NCI-H1930 (cell line): Measurements from ENCODE around the gene SLC2A2.
A peak's percentile ranks its signal among the peaks of the same experiment; 100 is the strongest.

Experiments used
- DNase-seq, 2 experiments: peaks; one replicate each; lab custom pipeline; 2025; lab: John Stamatoyannopoulos, UW

The SLC2A2 gene

DNA sequence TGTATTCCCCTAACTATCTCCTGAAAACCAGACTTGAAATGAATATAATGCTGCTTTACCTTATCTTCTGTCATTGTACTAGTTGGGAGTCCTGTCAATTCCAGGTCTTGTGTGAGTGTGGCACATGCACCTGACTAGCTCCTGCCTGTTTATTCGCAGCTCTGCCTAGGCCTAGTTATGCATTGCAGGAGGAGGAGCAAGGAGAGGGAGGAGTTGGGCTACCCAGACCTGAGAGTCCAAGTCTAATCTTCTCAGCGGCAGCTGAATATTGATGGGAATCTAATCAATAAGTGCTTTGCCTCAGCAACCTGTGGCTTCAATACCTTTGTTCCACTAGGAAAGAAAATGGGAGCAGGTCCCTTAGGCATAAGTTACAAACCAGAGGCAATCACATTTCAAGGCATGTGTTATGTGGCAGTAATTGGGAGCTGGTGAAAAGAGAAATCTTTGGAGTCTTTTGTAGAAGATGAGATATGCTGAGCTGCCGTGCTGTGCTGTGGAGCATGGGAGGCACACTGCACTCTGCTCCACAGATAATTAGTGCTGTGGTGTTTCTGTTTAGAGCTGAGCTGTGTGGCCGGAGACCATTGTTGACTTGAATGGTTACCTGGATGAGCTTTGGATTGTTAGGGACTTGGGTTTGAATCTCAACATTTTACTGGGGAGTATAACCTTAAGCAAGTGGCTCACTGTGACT lies at the start of gene SLC2A2:
SLC2A2 (minus strand) TSS at position 124 of the 697 bp plus-strand sequence; CDS start at position 74, 50 bp downstream.
- DNase-seq, result no peak

DNA sequence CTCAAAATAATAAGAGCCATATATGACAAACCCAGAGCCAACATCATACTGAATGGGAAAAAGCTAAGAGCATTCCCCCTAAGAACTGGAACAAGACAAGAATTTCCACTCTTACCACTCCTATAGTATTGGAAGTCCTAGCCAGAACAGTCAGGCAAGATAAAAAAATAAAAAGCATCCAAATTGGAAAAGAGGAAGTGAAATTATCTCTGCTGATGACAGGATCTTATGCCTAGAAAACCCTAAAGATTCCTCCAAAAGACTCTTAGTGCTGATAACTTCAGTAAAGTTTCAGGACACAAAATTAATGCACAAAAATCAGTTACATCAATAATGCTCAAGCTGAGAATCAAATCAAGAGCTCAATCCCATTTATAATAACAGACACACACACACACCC lies 45.9 kb upstream of the SLC2A2 start:
- no peak for DNase-seq

DNA sequence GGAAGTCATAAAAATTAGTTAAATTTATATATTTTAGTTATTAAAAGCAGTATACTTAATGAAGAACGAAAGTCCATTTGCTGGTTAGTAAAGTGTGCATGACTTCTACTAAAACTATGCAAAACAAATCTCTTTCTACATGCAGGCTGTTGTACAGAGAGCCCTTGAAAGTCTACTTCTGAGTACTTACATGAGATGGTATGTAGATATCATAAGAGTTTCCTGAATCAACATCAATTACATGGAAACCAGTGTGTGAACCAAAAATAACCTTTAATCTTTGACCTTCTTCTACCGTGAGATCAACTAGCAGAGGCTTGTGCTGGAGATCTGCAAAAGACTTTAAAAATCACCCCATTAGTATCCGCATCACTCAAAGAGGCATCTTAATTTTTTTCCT lies 42.1 kb upstream of the SLC2A2 start:
- no peak for DNase-seq

DNA sequence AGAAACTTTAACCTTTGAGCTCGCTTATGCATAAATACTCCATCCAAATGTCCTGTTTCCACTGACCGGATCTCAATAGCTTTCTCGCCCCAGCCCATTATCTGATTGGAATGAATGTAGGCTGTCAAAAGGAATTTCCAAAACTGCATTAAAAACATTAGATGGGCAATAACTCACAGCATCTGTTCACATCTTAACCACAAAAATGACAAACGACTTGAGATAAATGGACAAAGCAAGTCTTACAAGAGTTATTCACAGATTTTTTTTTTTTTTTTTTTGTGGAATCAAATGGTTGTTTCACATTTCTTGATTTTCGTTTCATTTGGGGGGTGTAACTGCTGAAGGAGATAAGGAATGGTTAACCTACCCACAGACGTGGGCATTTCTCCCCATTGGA lies 39.7 kb upstream of the SLC2A2 start:
- DNase-seq, result no peak

DNA sequence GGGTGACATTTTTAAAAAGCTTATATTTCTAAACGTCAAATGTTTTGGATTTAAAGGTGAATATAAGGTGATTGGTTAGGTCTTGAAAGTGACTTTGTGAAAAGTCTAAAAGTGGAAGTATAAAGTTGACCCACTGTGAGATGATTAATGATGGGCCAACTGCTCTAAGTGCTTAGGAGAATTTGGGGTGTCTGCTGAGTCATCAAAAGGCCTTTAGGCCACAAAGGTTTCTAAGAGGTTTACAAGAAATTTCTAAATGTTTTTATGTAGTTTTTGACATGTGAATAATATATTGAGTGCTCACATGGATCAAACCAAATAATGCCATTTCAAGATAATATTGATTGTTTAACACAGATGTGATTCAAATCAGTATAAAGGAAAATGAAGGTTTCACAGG lies 39.2 kb upstream of the SLC2A2 start:
- DNase-seq, result no peak

- DNase-seq, result no peak
These were observed 37.9 kb upstream of the SLC2A2 start for GRCh38 chr3:171064461-171064860.

- no peak for DNase-seq
These were observed 35.2 kb upstream of the SLC2A2 start for GRCh38 chr3:171061749-171062148.

- no peak for DNase-seq
These were observed 33.5 kb upstream of the SLC2A2 start for GRCh38 chr3:171059978-171060377.

DNA sequence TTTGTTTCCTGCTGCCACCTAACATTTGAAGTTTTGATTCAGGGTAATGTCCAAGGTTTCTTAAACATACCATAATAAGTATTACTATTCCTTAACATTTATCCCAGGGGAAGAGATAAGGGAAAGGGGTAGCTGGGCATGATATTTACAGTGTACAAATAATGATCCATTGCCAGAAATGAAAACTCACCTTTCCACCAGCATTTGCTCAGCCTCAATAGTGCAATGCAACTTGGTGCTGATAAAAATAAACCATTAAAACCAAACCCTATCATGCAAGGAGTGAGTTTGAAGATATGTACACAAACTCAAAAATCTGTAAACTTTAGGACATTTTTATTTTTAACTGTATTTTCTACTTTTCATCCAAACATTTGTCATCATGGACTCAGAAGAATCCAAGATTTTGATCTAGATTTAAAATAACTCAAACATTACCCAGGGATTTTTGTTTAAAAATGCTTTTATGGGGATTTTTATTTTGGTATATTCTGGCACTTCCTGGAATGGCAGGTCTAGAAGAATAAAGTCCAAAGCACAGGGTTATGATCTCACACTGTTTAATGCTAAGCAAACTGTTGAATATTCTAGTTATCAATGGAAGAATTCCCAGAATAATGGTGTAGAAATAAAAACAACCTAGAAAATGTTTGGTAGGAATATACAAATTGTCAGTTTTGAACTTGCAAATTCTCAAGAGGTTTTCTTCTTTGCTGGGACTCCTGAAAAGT lies 32.5 kb upstream of the SLC2A2 start:
- no peak for DNase-seq

DNA sequence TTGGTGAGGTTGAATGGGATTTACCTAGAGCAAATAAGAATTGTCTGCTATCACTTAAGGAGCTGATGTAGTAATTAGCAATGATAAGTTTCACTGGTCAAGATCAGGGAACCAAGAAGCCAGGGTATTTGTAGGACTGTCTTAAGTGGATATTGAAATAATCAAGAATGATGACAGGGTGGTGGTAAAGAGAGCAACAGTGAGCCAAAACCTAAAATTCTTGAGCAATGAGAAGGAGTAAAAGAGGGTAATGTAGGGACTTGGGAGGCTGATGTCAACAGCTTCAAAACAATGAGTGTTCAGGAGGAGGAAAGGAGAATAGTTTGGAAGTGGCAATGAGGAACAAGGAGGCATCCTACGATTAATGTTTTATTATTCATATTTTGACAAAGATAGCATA lies 31.5 kb upstream of the SLC2A2 start:
- no peak for DNase-seq

DNA sequence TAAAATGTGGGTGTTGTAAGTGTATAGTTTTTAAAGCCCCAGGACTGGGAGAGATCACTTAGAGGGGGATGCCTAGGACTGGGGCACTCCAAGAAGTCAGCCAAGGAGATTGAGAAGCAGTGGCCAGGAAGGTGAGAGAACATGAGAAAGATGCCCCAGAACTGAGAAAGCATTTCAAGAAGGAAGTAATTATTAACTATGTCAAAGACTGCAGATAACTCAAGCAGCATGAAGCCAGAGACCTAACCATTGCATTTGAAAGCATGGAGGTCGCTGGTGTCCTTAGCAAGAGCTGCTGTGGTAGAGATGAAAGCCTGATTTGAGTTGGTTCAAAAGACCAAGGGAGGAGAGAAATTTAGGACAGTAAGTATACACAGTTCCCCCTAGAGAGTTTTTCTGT lies 30.6 kb upstream of the SLC2A2 start:
- no peak for DNase-seq

- no peak for DNase-seq
These were observed 30.0 kb upstream of the SLC2A2 start for GRCh38 chr3:171056528-171056927.

DNA sequence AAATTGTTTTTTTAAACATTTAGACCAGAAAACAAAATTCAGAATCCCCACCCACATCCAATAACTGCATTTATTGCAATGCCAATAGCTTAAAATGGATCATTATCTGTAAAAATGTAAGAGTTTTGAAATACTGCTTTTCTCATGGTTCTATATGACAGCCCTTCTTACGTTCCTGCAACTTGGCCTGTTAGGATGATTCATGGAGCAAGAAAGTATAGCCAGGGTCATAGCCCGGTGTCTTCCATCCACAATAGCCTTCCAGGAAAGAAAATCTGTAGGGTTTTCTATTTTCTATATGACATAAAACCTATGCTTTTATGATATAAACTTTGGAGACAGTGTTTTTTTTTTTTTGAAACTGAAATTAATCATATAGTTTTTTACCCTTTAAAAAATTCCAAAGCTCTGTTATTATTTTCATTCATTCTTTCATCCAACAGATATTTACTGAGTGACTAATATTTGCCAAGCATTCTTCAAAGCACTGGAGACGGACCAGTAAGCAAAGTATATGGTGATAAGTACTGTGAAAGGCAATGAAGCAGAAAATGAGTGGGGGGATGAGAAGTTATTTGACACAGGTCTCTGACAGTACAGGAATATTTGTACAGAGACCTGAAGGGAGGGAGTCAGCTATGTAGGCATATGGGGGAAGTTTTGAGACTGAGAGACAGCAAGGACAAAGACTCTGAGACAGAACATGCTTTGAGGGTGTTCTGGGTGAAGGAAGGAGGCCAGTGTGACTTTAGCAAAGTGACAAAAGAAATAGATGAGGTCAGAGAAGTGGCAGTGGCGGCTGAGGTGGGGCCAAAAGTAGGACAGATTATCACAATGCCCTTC lies 29.0 kb upstream of the SLC2A2 start:
- no peak for DNase-seq

DNA sequence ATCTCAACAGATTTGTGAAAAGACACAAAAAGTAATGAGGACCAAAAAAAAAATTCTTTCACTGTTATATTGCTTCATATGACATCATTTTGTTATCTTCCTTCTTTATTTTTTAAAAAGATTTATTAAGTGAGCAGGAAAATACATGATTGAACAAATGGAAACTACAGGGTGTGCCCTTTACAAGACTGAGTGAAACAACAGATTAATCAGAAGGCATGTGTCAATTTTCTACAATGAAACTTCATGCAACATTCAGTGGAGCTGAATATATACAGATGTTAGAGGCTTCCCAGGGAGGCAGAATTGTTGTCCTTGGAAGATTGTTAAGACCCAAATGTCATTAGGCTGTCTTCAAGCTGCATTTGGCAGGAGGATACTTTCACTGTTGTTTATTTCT lies 28.4 kb upstream of the SLC2A2 start:
- DNase-seq, result no peak

GRCh38 chr3:171054231-171054630 lies 27.7 kb upstream of the SLC2A2 start:
- DNase-seq, result no peak

DNA sequence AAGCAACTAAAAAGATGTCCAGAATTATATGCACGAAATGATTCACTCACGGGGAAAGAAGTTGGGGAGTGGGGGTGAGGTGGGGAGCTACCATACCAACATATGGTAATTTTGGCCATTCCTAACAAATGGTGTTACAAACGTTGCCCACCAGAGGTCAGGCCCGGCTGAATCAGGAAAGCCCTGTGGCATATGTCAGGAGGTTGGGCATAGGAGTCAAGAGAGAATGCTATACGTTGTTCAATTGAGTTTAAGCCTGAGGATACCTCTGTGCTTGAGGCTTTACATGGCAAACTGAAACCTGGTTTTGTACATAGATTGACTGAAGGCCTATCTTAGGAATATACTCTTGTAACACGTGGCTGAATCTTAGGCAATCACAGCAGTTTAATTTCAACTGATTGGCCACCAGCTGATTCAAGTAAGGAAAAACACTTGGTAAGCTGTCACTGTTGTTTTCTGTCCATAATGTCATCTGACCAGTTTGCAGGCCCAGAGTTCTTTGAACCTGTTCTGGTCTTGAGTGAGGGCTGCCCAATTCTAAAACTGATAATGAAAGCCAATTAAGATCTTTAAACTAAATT lies 23.4 kb upstream of the SLC2A2 start:
- DNase-seq, result peak; percentile 19 to 20

- DNase-seq, result no peak
These were observed 20.2 kb upstream of the SLC2A2 start for GRCh38 chr3:171046760-171047159.

DNA sequence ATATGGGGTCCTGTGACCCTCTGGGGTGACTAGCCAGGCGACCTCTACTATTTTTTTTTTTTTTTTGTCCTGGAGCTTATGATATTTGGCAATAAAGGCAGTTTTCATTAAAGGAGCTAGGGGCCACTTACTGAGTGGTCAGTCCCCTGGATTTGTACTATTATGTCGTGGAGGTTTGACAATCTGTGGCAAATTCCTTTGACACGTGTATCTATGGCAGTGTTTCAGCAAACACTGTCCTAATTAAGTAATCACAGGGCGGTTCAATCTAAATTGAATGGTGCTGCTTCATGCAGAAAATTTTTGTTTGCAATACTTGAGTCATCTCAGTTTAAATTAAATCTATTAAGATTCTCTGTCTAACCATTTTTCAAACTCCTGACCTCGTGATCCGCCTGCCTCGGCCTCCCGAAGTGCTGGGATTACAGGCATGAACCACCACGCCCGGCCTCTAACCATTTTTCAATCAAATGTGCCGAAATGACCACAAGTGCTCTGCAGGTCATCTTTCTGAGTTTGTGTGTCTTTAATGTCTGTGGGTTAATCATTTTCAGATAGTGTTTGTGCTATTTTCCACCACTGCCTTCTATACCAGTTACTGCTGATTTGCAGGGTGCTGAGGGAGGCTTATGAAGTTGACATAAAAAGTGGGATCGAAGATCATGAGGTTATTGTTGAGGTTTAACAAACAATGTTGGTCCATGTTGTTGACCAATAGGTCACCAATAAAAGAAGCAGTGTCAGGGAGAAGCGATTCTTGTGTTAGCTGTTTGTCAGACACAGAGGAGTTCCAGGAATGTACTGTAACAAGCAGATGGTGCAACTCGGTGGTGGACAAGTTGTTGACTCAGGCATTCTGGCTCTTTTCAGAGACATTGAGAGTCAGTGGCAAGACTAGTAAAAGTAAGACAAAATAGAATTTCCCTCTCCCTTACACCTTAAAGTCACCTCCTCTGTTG lies 18.6 kb upstream of the SLC2A2 start:
- no peak for DNase-seq

DNA sequence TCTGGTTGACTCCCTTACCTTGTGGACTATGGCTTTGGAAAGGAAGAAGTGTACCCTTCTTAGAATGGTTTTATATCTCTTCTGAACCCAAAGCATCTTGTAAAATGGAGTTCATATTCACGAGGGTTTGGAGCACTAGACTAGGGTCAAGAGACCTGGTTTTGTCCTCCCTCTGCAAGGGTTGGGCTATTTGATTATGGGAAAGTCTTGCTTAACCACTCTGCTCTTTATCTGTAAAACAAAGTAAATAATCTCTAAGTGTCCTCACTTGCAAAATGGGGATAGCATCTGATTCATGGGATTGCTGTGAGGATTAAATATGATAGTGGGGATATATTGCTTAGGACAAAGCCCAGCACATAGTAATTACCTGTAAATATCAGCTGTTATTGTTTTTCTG lies 17.9 kb upstream of the SLC2A2 start:
- no peak for DNase-seq

DNA sequence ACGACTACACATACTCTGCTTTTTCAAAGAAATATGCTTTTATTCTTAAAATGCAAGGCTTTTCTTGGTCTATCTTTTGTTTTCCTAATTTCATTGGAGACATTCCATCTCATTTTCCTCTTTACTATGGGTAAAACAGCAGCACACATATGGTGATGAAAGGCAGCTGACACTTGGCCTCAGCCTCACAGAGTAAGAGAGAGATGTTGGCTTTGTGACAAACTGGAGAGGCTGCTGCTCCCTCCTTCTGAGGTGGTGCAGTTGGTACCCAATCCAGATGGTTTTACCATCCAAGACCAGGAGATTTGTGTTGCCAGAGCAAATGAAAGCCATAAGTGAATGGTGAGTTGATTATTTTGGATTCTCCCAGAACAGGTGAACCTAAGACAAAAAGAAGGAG lies 13.2 kb upstream of the SLC2A2 start:
- DNase-seq, result no peak

DNA sequence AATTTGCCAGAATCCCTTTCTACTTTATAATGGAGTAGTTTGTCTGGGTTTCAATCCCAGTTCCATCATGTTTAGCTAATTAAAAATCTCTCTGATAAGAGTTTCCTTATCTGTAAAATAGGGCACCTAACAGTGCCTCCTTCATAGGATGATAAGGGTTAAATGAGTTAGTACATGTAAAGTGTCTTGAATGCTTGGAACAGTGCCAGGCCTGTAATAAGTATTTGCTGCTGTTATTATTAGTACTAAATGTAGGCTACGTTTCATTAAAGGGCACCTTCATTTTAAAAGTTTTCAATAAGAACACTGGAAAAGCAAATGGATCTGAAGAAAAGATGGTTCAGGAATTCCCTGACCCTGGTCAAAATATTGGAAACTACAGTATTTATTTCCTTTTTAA lies 11.8 kb upstream of the SLC2A2 start:
- DNase-seq, result no peak
